Calu3 (cell line): ENCODE data around the gene AP3B1. TPM values are rescaled to one million over a fixed set of nuclear protein-coding genes. Genes with fewer than 3 reads are reported as not detected.

Source experiments
- BruUV-seq: library from RNA; stranded (reverse); fragments of 400-500 nt; replicated peaks from 2 replicates; lab custom pipeline; 2021; lab: Mats Ljungman, UMichigan
- CTCF ChIA-PET: fragments of 300-600 bp; sonication (Branson Sonifier 250); formaldehyde crosslinking; loops from one replicate; lab custom pipeline; 2022; ENCODE audit warnings: antibody characterized with exemption; lab: Charles Lee
- DNase-seq: peaks from one replicate; pipeline ENCODE4 v3.0.0; 2022
- H3K27ac Mint-ChIP-seq: one replicate; pipeline ENCODE4 v1.8.0; 2022; ENCODE audit warnings: mixed read lengths; ENCODE audit not compliant: unreplicated experiment
- H3K27me3 Mint-ChIP-seq: one replicate; pipeline ENCODE4 v1.8.0; 2022; ENCODE audit warnings: mixed read lengths; ENCODE audit not compliant: unreplicated experiment
- H3K36me3 Mint-ChIP-seq: one replicate; pipeline ENCODE4 v1.8.0; 2022; ENCODE audit warnings: mild to moderate bottlenecking, moderate library complexity, mixed read lengths; ENCODE audit not compliant: insufficient read depth, unreplicated experiment
- H3K4me1 Mint-ChIP-seq: one replicate; pipeline ENCODE4 v1.8.0; 2022; ENCODE audit warnings: mild to moderate bottlenecking, low read depth, mixed read lengths; ENCODE audit not compliant: unreplicated experiment
- H3K4me3 Mint-ChIP-seq: one replicate; pipeline ENCODE4 v1.8.0; 2022; ENCODE audit warnings: mild to moderate bottlenecking, low read depth, moderate library complexity, mixed read lengths; ENCODE audit not compliant: unreplicated experiment
- H3K9me3 Mint-ChIP-seq: one replicate; pipeline ENCODE4 v1.8.0; 2022; ENCODE audit warnings: low read depth, mixed read lengths; ENCODE audit not compliant: unreplicated experiment
- intact Hi-C: fragments of 100-400 bp; cut with micrococcal nuclease; formaldehyde crosslinking; loops from one replicate; pipeline ENCODE4 v1.10.0; 2022; ENCODE audit not compliant: unreplicated experiment
- total RNA-seq: library from RNA; stranded (reverse); gene quantifications from 2 replicates; pipeline ENCODE4 v1.2.3, GENCODE V29; 2022
- TF ChIP-seq, protein P1 (sequence below): fragments of 200-600 bp; IDR thresholded peaks from one replicate; pipeline ENCODE4 v1.8.0; 2022; ENCODE audit warnings: antibody characterized with exemption; ENCODE audit not compliant: unreplicated experiment

The AP3B1 gene
- total RNA-seq, 1 experiment from 2014 or later, result 66.9 TPM

DNA sequence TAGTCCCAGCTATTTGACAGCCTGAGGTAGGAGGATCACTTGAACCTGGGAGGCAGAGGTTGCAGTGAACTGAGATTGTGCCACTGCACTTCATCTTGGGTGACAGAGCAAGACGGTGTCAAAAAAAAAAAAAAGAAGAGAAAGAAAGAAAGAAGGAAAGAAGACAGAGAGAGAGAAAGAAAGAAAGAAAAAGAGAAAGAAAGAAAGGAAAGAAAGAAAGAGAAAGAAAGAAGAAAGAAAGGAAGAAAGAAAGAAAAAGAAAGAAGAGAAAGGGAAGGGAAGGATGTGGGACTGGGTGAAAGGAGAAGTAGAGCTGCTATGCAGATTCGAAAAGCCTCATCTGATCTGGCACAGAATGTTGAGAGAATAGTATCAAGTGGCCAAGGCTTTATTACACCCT lies 42.2 kb upstream of the AP3B1 start:
- Mint-ChIP-seq H3K4me1 (peaks cover 3% of the 10 kb centered on the region), H3K27ac (no peak overlapping the region), H3K36me3 (no peaks in the 10 kb centered on the region), H3K9me3 (peaks cover 2% of the 10 kb centered on the region), H3K27me3 (no peaks in the 10 kb centered on the region), H3K4me3 (no peak overlapping the region)
- TF ChIP-seq, protein P1, sequence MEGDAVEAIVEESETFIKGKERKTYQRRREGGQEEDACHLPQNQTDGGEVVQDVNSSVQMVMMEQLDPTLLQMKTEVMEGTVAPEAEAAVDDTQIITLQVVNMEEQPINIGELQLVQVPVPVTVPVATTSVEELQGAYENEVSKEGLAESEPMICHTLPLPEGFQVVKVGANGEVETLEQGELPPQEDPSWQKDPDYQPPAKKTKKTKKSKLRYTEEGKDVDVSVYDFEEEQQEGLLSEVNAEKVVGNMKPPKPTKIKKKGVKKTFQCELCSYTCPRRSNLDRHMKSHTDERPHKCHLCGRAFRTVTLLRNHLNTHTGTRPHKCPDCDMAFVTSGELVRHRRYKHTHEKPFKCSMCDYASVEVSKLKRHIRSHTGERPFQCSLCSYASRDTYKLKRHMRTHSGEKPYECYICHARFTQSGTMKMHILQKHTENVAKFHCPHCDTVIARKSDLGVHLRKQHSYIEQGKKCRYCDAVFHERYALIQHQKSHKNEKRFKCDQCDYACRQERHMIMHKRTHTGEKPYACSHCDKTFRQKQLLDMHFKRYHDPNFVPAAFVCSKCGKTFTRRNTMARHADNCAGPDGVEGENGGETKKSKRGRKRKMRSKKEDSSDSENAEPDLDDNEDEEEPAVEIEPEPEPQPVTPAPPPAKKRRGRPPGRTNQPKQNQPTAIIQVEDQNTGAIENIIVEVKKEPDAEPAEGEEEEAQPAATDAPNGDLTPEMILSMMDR, result no peak
- no TSS peak for BruUV-seq
- no peak for DNase-seq
- CTCF ChIA-PET, result no interaction called here
- intact Hi-C loops, result no loop called here

DNA sequence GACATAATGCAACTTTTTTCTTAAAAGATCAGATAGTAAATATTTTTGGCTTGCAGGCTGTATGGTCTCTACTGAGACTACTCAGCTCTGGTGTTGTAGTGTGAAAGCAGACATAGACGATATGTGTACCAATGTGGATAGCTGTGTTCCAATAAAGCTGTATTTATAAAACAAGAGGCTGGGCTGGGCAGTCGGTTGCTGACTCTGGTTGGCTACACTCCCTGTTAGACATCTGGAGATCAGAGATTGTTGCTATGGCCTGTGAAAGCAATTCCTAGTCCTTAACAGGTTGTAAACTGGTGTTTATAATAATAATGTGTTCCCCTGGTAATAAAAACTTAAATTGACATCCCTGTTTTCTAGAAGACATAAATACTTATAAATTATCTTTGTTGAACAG lies 41.5 kb upstream of the AP3B1 start:
- Mint-ChIP-seq H3K4me1 (peaks cover 9% of the 10 kb centered on the region), H3K36me3 (no peaks in the 10 kb centered on the region), H3K27ac (no peak overlapping the region), H3K9me3 (peaks cover 2% of the 10 kb centered on the region), H3K4me3 (no peak overlapping the region), H3K27me3 (no peaks in the 10 kb centered on the region)
- DNase-seq, result no peak
- CTCF ChIA-PET, result no interaction called here
- intact Hi-C loops, result no loop called here
- BruUV-seq, result no TSS peak
- TF ChIP-seq, protein P1, result no peak

DNA sequence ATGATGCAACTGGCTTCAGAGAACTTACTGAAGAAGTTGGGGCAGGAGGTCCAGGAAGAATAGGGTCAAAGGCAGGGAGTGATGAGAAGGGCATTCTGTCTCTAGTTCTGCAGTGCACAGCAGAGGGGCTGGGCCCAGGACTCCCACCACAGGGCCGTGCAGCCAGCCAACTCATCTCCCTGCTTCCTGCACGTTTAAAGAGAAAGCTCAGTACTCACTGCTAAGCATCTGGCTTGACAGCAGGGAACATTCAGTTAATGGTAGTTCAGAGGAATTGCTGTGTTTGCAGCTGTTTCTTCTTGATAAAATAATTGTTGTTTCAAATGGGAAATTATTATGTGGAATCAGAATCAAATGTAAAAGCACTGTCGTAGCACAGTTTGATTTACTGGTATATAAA lies 40.3 kb upstream of the AP3B1 start:
- no peak overlapping the region for H3K27ac Mint-ChIP-seq
- CTCF ChIA-PET, result interaction anchor here (0.6 kb wide), 1 partner anchor 52 kb away, joined by 3 read pairs; no protein-coding TSS in a partner anchor
- DNase-seq, result no peak
- intact Hi-C loops, result no loop called here
- H3K36me3 Mint-ChIP-seq, result no peaks in the 10 kb centered on the region
- TF ChIP-seq, protein P1, result no peak
- H3K27me3 Mint-ChIP-seq, result no peaks in the 10 kb centered on the region
- H3K4me3 Mint-ChIP-seq, result no peak overlapping the region
- H3K9me3 Mint-ChIP-seq, result peaks cover 2% of the 10 kb centered on the region
- BruUV-seq, result no TSS peak
- peaks cover 9% of the 10 kb centered on the region for H3K4me1 Mint-ChIP-seq

DNA sequence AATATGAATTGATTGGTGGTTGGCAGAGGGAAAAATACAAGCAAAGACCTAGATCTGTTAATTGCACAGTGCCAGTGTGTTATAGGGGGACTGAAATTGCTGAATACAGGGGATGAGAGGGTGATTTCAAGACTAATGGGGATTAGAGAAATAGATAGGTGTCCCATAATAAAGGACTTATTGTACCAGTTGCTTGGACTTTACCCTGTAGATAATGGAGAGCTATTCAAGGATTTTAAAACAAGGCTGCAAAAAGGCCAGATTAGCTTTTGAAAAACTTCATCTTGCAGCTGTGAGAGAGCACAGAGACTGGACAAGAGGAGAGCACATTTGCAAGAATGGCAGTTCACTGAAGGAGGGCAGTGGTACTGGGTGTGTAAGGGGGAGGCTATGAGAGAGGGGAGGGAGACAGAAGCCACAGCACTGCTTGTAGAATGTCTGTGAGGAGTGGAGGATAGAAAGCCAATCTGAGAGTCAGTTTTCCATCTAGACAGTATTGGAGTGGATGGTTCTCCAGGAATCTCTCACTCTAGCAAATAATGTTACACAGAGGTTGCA lies 37.1 kb upstream of the AP3B1 start:
- Mint-ChIP-seq H3K27me3 (no peaks in the 10 kb centered on the region), H3K4me3 (no peak overlapping the region), H3K36me3 (no peaks in the 10 kb centered on the region), H3K27ac (no peak overlapping the region), H3K4me1 (peaks cover 18% of the 10 kb centered on the region), H3K9me3 (no peaks in the 10 kb centered on the region)
- DNase-seq, result no peak
- TF ChIP-seq, protein P1, result no peak
- BruUV-seq, result no TSS peak
- CTCF ChIA-PET, result interaction anchor here (0.6 to 0.8 kb wide), 3 partner anchors 25 to 296 kb away, joined by 3 to 8 read pairs (median 5); partner anchors contain the start of gene AP3B1
- intact Hi-C loops, result no loop called here
